ENCODE data around the gene CARM1.
"Not testable (repeated sequence)": the region's sequence is repeated elsewhere in the genome, so short reads cannot be mapped to it uniquely, and the experiment has no call there.

CARM1 gene

DNA sequence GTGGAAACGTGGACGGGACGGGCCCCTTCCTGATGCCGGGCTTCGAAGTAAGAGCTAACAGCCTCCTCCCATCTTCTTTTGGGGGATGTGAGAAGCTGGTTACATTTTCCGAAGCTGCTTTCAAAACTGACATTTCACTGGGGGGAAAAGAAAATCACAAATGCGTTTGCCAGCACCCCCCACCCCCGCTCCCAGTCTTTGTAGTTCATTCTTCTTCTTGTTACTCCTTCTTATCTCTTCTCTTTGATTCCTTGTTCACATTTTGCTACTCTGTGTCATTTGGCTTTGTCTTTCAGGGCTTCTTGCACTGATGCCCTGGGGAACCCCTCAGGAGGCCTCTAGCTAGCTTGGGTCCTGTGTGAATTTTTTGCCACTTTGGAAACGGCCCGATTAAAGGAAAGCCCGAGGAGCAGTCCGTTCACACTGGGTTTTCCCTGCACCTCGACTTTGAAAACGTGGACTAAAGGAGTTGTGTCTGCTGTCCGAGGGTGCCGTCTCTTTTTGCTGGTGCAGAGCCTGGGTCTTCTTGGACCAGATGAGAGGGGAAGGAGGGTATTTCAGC lies 1.3 kb downstream of the CARM1 start:
- FAIRE-seq (peak; percentile 72), DNase-seq (ENCODE audit: insufficient read length, low spot score) (no peak)

DNA sequence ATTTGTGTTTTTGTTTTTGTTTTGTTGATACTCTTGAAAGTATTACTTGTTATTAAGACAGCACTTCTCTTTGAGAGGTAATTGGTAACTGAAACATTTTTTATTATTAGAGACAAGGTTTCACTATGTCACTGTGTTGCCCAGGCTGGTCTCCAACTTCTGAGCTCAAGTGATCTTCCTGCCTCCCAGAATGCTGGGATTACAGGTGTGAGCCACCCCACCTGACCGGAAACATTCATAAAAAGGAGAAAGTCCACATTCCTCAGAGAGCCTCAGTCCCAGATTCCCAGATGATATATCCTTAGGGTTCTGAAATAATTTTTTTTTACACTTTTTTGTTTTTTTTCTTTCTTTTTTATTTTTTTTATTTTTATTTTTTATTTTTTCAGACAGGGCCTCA lies 2.7 kb downstream of the CARM1 start:
- no peak for FAIRE-seq
- DNase-seq (ENCODE audit: insufficient read length, low spot score), result no peak

DNA sequence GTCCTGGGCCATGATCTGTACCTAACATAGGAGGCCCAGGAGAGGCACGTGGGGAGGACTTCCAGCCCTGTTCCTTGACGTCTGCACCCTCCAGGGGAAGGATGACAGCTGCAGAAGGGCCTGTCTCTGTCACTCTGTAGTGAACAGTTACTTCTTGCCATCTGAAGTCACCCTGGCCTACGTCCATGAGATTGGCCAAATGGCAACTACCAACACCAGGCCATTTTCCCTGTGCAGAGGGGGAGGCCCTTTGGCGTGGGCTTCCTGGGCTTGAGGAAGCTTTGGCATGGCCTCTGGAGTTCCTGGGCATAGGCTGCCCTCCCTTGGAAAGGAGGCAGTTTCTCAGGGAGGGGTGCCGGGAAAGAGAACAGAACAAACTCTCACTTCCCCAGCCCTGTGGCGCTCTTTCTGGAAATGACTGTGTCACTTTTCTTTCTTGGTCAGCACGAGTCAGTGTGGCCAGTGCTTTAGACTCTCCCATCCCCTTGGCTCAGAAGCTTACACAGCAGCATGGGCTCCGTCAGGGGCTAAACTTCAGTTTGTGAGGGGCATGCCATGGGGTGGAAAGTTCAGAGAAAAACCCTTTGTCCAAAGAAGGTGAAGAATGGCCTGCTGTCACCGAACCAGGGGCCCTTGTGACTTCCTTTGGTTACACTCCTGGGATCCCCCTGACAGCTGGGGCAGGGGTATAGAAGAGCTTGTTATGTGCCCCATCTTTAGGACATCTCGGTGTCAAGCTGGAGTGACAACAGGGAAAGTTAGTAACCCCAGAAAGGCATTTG lies 5.3 kb downstream of the CARM1 start:
- peak; percentile 84 for FAIRE-seq

DNA sequence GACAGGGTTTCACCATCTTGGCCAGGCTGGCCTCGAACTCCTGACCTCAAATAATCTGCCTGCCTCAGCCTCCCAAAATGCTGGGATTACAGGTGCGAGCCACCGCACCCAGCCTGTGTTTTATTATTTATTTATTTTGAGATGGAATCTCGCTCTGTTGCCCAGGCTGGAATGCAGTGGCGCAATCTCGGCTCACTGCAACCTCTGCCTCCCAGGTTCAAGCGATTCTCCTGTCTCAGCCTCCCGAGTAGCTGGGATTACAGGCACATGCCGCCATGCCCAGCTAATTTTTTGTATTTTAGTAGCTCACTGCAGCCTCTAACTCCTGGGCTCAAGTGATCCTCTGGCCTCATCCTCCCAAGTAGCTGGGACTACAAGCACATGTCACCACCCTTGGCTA lies 6.3 kb downstream of the CARM1 start:
- FAIRE-seq, result not testable (repeated sequence)

More for the DNA sequence above, 5.3 kb downstream of the CARM1 start:
- peak; percentile 54 for DNase-seq (ENCODE audit: insufficient read length, low spot score)

DNA sequence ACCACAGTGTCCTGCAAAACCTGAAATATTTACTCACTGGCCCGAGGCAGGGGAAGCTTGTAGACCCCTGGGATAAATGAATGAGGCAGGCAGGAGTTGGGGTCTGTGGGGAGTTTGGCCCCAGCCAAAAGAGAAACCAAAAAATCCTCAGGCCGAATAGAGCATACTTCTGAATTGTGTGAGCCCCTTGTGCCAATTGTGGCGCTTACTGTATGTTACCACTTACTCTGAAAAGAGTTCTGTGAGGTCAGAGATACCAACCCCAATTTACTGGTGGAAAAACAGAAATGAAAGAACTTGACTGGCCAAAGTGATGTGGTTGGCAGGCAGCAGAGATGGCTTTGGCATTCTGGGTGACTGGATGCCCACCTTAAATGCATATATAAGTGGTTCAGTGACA lies 6.9 kb downstream of the CARM1 start:
- FAIRE-seq (peak; percentile 58), DNase-seq (ENCODE audit: insufficient read length, low spot score) (no peak)

More for the DNA sequence above, 6.3 kb downstream of the CARM1 start:
- not testable (repeated sequence) for DNase-seq (ENCODE audit: insufficient read length, low spot score)

DNA sequence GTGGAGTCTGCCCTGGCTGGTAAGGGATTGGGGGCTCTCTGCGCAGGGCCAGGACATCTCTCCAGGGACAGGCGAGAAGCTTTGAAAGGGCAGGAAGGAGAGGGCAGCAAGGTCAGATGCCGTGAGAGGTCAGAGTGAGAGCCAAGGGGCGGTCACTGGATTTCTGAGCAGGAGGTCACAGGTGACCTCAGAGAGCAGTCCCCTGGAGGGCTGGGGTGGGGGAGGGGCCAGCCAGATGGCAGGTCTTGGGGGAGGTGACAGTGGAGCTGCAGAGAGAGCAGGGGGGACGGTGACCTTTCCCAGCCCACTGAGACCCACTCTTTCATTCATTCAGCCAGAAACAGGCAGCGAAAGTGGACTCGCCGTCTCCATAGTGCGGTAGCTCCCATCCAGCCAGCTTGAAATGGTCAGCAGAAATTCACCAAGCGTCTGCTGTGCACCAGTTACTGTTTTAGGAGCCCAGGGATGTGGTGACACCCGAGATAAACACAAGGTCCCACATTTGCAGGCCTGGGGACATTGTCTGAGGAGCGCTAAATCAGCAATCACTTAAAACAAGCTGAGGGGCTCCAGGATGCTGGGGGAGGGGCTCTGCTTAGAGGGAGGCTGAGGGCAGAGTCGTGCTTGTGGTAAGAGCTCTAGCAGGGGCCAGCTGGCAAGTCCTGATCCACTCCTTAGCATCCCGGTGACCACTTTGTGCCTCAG lies 10.2 kb downstream of the CARM1 start:
- DNase-seq (ENCODE audit: insufficient read length, low spot score), result no peak
- no peak for FAIRE-seq

DNA sequence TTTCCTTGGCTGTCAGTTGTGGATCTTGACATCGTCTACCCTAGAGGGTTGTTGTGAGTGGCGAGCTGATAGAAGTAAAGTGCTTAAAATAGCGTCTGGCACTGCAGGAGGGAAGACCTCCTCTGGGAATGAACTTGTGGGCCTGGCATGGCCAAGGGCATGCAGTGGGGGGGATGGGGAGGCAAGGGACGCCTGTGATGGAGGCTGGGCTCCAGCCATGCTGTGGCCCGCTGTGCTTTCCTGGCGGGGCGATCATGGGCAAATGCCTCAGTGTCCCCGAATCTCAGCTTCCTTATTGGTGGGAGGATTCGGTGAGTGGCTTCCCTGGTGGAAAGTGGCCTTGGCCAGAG lies 10.7 kb downstream of the CARM1 start:
- FAIRE-seq (no peak), DNase-seq (ENCODE audit: insufficient read length, low spot score) (no peak)

DNA sequence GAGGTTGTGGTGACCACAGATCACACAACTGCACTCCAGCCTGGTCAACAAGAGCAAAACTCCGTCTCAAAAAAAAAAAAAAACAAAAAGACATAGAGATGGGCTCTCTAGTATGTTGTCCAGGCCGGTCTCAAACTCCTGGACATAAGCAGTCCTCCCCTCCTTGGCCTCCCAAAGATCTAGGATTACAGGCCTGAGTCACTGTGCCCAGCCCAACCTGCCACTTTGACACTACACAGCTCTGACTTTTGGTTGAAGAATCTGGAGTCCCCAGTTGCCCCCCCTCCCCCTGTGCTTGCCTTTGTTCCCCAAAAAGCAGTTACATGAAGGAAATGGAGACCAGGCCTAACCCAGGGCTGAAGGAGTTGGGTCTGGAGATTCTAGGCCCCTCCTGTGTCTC lies 12.9 kb downstream of the CARM1 start:
- DNase-seq (ENCODE audit: insufficient read length, low spot score) (no peak), FAIRE-seq (no peak)

DNA sequence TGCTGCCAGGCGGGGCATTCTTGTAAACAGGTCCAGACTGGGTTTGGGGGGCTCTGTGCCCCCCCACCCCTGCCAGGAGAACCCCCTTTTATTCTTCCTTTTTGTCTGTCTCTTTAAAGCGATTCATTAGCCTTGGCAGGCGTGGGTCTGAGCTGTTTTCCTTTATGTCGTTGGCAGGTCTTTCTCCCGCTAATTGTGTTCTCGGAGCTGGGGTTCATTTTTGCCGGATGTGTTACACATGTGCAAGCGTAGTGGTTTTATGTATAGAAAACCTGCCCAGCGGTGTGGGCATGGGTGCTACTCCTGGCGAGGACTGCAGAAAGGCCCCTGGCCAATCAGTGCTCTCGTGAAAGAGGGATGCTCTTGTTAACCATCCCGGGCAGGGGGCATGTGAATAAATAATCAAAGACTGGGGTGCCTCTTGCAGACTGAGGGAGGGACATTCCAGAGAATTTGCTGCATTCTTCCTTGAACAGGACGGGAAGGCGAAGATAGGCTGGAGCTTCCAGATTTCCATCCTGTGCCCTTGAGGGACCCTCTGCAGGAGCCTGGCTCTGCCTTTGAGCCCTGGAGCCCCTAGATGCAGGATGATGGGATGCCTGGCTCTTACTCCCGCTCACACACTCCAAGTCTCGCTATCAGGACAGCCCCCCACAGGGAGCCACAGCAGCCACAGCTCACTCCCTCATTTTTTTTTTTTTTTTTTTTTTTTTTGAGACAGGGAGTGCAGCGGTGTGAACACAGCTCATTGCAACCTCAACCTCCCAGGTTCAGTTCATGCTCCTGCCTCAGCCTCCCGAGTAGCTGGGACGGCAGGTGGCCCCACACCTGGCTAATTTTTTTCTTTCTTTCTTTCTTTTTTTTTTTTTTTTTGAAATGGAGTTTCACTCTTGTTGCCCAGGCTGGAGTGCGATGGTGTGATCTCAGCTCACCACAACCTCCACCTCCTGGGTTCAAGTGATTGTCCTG lies 14.1 kb downstream of the CARM1 start:
- DNase-seq (ENCODE audit: insufficient read length, low spot score), result no peak
- FAIRE-seq, result no peak

DNA sequence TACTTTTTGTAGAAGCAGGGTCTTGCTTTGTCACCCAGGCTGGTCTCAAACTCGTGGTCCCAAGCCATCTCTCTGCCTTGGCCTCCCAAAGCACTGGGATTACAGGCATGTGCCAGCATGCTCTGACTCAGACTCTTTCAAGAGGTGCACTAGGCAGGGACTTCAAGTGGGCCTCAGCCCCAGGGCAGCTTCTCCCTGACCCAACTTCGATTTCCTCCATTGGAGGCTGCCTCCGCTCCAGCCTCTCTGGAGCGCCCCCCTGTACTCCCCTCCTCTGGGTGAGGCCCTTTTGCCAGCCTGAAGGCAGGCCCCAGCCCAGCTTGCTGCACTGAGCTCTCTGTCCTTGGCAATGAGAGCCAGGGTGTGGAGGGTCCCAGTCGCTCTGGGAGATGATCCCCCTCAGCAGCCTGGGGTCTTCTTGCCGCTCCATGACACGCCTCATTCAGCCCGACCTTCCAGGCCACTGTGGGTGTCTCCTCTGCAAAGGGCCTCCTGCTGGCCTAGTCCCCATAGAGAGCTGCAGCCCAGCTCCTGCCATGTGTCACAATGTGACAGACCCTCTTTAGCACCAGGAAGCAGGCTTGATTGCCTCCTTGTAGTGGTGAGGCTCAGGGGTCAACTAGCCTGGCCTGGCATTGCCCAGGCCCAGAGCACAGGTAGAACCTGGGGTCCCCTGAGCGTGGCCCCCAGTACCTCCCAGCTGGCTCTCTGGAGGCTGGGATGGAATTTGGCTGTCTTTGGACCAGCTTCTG lies 16.4 kb downstream of the CARM1 start:
- no peak for FAIRE-seq

DNA sequence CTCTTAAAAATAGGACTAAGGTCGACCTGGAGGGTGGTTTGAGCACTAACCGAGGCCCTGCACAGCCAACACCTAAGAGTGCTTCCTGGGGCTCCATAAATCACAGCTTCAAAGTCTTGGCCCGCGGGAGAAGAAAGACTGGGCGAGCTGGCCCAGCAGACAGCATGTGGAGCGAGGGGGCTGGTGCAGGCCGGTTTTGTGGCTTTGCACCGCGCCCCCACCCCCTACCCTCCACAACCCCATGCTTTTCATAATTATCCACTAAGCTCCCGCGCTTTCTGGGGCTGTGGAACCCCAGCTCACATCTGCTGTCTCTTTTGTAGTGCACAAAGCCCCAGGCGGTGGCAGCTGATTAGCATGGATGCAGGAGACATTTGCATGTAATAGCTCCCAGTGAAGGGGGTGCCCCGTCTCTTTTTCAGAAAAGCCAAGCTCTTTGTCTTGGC lies 17.1 kb downstream of the CARM1 start:
- DNase-seq (ENCODE audit: insufficient read length, low spot score), result no peak
- FAIRE-seq, result no peak

More for the DNA sequence above, 16.4 kb downstream of the CARM1 start:
- DNase-seq (ENCODE audit: insufficient read length, low spot score), result no peak

DNA sequence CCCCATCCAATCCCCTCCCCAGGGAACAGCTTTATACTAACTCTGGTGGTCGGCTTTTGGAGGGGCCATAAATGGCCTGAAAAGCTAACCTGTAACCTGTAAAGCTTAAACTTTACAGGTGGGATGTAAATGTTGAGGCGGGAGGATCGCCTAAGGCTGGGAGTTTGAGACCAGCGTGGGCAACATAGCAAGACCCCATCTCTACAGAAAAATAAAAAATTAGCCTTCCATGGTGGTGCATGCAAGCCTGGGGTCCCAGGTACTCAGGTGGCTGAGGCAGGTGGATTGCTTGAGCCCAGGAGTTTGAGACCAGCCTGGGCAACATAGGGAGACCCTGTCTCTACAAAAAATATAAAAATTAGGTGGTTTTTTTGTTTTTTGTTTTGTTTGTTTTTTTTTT lies 18.5 kb downstream of the CARM1 start:
- DNase-seq (ENCODE audit: insufficient read length, low spot score) (no peak), FAIRE-seq (no peak)

DNA sequence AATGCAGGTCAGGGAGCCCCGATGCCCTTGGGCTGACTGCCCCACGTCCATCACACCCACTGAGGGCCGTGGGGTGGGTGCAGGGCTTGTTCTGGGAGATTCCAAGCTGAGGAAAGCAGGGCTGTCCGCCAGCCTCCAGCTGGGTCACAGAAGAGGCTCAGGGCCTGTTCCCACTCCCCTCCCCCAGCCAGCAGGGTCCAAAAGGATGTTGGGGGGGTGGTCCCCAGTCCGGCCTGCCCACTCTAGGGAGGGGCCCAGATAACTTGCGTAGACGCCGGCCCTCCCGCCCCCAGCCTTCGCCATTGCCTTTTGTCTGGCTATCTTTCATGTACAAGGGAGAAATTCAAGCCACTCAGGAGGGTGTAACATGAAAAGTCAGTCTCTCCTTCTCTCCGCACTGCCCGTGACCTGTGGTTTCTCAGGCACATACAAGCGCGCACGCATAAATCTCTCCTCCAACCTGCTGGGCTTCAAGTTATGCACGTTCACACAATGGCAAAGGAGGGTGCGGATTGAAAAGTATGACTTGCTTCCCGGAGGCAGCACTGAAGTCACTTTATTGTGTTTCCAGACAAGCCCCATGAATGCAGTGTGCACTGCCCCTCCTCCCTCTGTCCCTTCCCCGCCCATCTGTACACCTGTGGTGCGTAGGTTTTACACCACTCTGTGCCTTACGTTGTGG lies 20.2 kb downstream of the CARM1 start:
- DNase-seq (ENCODE audit: insufficient read length, low spot score), result no peak
- no peak for FAIRE-seq

DNA sequence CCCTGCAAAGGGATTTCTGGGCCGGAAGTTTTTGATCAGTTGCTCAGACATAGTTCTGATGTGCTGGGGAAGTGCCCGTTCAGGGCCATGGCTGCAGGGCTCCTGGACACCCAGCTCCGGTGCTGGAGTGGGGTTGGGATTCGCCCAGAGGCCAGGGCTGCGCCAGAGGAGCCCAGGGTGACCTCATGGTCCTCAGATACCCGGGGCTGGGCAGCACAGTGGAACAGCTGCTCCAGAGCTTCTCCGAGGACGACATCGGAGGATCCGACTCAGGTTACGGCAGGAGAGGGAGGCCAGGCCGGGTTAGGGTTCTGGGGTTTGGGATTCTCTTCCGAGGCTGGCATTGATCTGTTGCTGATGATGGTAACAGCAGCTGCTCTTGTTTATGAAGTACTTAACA lies 20.9 kb downstream of the CARM1 start:
- no peak for FAIRE-seq

DNA sequence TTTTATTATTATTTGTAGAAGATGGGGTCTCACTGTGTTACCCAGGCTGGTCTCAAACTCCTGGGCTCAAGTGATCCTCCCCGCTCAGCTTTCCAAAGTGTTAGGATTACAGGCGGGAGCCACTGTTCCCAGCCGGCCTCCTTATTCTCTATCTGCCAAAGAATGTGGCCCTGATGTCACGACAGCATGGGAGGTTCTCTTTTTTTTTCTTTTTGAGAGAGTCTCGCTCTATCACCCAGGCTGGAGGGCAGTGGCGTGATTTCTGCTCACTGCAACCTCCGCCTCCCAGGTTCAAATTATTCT lies 23.5 kb downstream of the CARM1 start:
- FAIRE-seq, result no peak
- DNase-seq (ENCODE audit: insufficient read length, low spot score), result no peak

More for the DNA sequence above, 20.9 kb downstream of the CARM1 start:
- DNase-seq (ENCODE audit: insufficient read length, low spot score), result no peak

DNA sequence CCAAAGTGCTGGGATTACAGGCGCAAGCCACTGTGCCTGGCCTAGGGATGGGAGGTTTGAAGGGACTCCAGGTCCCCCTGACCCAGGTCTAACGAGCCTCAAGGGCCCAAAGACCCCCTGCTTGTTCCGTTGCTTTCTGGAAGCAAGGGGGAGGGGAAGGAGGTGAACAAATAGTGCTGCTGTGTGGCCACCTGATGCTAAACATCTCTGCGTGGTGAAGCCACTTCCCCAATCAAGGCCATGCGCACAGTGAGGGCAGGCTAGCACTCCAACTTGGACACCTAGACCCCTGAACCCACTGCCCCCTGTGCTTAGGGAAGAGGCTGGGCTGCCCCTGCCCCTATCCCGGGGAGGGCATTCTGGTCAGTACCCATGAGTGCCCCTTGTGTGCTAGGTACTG lies 24.0 kb downstream of the CARM1 start:
- FAIRE-seq (no peak), DNase-seq (ENCODE audit: insufficient read length, low spot score) (no peak)

DNA sequence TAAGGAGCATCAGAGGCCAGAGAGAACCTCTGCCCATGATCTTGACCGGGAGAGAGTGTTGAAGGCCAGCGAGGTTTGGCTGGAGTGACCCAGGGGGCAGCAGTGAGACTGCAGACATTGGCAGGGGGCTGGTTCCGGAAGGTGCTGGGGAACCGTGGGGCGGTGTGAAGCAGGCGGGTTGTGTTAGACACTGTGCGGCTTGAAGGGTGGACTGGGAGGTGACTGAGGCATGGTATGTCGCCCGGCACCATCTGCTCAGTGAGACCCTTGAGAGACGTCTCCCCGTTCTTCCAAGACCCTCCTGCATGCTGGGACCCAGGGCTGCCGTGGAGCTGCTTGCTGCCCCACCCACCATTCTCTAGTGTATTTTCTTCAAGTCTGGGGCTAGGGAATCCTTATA lies 24.6 kb downstream of the CARM1 start:
- DNase-seq (ENCODE audit: insufficient read length, low spot score) (no peak), FAIRE-seq (no peak)

DNA sequence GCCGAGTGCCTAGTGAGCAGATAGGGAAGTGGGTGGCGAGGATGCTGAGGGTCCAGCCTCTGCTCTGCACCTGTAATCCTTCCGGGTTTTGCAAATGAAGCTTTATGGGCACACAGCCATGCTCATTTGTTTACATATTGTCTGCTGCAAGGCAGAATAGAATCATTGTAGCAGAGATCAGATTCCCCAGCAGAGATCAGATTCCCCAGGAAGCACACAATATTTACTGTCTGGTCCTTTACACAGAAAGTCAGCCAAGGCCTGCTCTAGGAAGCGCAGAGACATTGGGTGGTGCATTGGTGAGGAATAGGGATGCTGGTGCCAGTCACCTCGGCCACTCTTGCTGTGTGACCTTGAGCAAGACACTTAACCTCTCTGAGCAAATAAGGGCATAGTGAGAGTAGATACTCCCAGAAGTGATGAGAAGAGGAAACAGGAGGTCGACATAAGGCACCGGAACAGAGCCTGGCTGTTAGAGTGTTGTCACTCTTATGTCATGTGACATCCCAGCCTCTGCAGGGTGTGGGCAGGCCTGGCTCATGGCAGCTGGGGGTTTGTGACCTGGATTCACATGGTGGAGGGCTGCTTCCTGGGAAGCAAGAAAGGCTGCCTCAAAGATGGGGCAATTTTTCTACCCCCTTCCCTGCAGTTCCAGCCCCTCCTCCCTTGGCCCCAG lies 25.6 kb downstream of the CARM1 start:
- DNase-seq (ENCODE audit: insufficient read length, low spot score), result no peak
- FAIRE-seq, result no peak

DNA sequence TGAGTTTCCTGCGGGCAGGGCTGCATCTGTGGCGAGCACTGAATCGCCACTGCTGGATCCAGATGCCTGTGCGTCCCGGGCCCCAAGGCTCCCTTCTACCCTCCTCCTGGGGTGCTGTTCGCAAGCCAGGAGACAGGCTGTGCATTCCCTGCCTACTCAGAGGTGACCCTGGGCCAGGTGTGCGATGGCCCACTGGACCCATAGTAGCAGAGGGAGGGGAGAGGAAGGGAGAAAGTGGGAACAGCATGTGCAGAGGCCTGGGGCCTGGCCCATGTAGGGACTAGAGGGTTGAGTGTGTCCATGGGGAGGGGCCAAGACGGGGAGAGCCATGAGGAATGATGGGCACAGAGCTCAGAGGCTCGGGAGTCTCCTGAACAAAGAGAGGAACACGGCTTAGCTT lies 27.3 kb downstream of the CARM1 start:
- DNase-seq (ENCODE audit: insufficient read length, low spot score) (no peak), FAIRE-seq (no peak)
